GM19463 (cell line): Measurements from ENCODE around the gene LINGO4.
"Not testable (repeated sequence)": the region's sequence is repeated elsewhere in the genome, so short reads cannot be mapped to it uniquely, and the experiment has no call there.

Source experiments
- ATAC-seq: cut with Tn5 transposase; IDR thresholded peaks from one replicate; pipeline ENCODE4 v1.9.1; 2021; ENCODE audit warnings: mild to moderate bottlenecking, moderate library complexity; ENCODE audit not compliant: unreplicated experiment

LINGO4 gene

DNA sequence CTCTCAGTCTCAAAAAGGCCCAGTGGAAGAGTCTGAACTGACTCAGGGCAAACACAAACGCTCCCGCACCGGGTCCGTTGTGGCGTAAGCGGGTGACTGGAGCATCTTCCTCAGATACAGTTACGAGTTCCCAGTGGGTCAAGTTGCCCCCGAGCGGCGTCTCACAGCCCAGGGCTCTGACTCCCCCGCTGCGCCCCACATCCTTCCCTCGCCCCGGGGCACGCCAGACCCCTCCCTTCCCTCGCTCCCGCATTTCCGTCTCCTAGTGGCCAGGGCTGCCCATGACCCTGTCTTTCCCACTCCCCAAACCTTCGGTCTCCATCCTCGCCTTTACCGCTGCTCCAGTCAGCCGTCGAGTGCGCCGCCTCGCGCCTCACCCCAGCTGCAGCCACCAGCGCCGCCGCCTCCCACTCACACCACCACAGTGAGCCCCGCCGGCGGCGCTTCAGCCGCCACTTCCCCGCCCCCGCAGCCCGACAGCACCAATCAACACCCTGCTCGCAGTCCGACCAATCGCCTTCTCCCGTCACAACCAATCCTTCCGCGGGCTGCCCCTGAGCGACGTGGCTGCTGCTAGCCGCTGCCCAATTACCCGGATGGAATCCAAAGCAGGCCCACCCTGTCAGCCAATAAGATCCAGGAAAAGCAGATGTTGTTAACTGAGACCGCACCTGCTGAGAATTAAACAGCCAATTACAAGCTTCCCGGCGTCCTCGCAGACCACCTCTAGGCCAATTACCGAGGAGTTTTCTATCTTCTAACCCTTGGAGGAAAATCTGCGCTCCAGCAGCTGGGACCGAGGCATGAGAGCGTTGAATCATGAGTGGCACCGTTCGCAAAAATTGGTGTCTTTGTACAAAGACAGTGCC is 14.9 kb downstream of the LINGO4 start, which contains the start of gene TDRKH:
TDRKH (minus strand) TSS at position 430 of the 869 bp plus-strand sequence. CDS start 7,478 bp downstream, outside the sequence.
- peak; percentile 96 for ATAC-seq

DNA sequence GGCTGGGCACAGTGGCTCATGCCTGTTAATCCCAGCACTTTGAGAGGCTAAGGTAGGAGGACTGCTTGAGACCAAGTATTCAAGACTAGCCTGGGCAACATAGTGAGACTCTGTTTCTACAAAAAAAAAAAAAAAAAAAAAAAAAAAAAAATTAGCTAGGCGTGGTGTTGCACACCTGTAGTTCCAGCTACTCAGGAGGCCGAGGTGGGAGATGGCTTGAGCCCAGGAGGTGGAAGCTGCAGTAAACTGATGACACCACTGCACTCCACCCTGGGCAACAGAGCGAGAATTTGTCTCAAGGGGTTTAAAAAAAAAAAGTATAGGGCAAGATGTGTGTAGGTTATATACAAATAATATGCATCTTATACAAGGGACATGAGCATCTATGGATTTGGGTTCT is 17.5 kb downstream of the LINGO4 start:
- no peak for ATAC-seq

DNA sequence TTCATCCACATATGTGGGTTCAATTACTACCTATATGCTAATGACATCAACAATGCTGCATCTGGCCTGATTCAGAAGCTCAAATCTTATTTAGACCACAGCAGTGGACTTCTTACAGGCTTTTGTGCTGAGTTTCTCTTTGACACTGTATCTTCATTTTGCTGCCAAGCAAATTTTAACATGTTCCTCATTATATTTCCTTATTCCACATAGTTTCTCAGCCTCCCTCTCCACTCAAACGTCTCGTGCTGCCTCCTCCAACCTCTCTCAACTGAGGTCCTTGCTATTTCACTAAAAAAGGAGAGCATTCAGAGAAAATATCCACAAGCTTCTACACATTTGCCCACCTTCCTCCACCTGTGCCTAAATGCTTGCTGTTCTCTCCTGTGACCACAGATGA is 21.4 kb downstream of the LINGO4 start:
- ATAC-seq, result no peak

DNA sequence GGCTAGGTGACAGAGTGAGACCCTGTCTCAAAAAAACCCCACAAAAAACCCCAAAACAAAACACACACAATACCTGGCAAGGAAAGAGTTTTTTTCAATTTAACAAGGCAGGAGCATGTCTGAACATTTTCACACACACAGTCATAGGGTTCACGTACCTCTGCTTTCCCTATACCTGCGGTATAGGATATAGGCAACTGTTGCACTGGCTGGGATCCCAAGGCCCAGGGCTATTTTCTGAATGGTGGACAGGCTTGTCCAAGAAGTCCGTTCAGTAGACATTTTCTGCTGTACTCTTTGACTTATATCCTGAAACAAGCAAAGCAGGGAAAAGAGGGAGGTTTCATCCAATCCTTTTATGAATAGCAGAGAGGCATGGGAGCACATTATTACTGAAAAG is 22.5 kb downstream of the LINGO4 start:
- ATAC-seq, result no peak

DNA sequence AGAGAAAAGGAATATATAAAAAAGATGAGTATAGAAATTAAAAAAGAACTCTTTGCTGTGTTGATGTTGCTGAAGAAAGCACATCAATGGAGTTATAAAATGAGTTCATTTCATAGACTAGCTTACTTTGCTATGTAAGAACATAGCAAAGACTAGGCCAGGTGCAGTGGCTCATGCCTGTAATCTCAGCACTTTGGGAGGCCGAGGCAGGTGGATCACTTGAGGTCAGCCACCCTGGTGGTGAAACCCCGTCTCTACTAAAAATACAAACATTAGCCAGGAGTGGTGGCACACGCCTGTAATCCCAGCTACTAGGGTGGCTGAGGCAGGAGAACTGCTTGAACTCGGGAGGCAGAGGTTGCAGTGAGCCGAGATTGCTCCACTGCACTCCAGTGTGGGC is 23.2 kb downstream of the LINGO4 start:
- not testable (repeated sequence) for ATAC-seq

DNA sequence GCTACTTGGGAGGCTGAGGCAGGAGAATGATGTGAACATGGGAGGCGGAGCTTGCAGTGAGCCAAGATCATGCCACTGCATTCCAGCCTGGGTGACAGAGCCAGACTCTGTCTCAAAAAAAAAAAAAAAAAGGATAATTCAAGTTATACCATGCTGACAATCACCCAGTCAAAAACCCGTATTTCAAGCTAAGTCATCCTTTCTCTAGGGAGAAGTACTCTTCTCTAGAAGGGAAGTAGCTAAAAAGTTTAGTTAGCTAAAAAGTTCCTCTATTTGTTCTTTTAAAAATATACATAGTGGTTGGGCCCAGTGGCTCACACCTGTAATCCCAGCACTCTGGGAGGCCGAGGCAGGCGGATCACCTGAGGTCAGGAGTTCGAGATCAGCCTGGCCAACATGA is 24.5 kb downstream of the LINGO4 start:
- ATAC-seq, result not testable (repeated sequence)

DNA sequence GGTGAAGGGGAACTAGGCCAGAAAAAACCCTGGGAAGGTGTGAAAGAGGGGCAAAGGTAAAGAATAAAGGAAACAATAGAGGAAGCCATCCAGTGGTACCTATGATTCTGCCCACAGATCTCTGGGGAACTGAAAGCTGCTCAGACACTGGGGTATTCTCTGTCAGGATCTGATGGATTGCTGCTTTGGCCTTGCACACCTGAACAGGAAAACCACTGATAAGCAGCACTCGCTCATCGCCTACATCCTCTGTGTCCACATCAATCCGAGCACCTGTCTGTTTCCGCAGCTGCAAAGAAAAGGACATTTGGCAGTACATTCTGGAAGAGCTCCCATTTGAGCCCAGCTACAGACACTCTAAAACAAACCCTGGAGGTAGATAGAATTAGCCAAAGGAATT is 25.4 kb downstream of the LINGO4 start:
- ATAC-seq, result no peak

DNA sequence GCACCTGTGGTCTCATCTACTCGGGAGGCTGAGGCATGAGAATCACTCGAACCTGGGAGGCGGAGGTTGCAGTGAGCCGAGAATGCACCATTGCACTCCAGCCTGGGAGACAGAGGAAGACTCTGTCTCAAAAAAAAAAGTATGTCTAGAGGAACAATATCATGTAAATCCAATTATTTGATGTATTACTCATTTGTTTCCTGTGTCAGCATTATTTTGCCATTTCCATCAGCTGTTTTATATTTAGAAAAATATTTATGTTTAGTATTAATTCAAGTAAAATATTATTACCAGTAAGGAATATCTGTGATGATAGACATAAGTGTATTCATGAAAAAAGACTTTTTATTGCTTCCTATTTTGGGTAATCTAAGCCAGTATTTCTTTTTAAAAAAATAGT is 27.9 kb downstream of the LINGO4 start:
- no peak for ATAC-seq

DNA sequence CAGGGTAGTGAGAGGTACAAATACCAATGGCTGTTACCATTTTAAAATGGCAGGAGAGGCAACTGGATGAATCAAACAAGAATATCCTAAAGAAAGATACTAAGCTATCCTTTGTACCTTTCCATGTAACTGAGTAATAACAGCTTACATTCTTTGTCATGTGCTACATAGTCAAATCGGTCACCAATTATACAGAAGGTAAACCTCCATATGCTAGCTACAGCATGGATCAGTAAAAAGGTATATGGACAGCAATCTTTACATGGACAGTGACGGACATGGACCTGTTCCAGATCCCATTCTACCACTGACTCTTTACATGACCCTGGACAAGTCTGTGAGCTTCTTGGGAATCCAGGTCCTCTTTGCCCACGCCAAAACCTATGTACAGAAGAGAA is 28.6 kb downstream of the LINGO4 start:
- ATAC-seq, result no peak

DNA sequence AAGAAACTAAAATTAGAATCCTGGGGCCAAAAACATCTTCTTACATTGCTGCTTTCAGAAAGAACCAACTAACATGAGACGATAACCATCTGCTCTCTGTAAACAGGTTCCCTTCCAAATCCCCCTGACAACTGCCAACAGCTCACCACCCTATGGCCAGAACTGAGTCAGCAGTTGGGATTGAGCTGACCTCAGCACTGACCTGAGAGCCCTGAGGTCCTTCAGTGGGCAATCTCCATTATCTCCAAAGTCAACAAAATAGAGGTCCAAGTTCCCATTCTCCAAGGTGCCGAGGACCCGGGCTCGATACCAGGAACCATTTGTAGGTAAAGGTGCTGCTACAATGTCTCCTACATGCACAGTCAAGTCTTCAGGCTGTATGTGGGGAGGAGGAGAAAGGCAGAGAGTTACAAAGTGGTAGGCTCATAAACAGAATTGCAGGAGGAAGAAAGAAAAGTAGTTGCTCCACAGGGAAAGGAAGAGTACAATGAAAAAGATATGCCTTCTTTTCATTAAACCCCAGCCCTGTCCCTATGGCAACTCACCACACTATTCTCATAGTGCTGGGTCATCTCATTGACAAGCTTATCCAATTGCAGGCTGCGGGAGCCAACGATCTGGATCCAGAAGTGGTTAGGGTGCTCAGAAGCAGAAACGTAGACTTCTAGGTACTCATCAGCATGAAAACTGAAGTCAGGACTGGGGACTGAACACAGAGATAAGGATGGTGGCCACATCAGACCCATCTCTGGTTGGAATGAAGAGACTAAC is 29.1 kb downstream of the LINGO4 start:
- no peak for ATAC-seq

DNA sequence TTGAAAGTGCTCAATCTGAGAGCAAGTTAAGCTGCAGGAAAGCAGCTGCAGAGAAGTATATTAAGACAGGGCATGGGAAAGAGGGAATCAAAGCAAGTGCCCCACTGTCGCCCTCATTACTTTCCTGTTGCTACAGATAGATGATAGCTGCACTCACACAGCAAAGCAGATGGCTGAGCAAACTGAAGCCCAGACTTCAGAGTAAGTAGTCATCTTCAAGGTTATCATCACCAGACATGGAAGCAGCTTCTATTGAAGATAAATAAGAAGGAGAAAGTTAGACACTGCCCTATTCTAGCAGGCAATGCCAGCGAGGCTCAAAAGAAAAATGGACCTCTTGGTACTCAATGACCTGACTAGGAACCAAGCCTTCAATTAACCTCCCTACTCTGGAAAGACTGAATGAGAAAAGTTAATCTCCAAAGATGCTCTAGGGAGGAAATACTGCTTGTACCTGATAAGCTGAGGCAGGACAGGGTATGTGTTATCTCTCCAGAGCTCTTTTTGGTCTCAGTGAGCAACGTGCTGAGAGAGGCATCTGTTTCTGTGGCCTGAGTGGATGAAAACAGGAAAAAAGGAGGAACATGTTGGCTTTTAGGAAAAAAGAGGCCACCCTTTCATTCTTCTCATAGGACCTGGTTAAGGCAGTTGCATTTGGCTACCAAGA is 30.8 kb downstream of the LINGO4 start:
- ATAC-seq, result no peak

DNA sequence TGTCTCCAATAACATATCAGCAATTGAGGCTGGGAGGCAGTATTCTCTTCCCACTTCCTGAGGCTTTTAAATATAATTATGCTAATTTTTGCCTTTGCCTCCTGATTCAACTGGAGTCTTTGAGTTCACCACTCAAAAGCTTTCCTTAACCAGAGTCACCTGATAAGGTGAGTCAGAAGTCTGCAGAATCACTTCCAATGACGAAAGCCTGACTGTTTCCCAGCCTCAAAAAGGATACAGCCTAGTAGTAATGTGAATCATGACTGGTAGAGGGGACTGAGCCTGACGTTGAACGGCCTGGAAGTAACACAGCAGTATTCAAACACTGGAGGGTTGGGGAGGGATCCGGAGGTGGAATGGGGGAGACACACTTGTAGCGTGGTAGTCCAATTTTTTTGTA is 31.5 kb downstream of the LINGO4 start:
- ATAC-seq, result no peak

DNA sequence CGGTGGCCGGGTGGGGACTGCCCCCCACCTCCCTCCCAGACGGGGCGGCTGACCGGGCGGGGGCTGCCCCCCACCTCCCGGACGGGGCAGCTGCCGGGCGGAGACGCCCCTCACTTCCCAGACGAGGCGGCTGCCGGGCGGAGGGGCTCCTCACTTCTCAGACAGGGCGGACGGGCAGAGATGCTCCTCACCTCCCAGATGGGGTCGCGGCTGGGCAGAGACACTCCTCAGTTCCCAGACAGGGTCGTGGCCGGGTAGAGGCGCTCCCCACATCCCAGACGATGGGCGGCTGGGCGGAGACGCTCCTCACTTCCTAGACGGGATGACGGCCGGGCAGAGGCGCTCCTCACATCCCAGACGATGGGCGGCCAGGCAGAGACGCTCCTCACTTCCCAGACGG is 35.9 kb downstream of the LINGO4 start:
- ATAC-seq, result not testable (repeated sequence)

DNA sequence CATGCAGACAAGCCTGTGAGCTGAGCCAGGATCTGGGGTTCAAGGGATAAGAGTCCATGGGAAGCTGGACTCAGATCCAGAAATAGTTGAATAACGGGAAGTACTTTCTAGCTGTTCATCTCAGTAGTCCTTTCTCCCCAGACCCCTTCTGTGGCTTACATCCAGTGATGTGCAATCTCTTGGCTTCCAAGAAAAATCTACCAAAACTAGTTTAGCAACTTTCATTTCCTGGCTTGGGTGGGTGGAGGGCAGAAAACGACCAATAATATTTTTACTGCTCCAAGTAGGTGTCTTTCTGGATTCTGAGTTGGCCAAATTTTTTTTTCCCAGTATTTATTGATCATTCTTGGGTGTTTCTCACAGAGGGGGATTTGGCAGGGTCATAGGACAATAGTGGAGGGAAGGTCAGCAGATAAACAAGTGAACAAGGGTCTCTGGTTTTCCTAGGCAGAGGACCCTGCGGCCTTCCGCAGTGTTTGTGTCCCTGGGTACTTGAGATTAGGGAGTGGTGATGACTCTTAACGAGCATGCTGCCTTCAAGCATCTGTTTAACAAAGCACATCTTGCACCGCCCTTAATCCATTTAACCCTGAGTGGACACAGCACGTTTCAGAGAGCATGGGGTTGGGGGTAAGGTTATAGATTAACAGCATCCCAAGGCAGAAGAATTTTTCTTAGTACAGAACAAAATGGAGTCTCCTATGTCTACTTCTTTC is 36.7 kb downstream of the LINGO4 start:
- not testable (repeated sequence) for ATAC-seq

DNA sequence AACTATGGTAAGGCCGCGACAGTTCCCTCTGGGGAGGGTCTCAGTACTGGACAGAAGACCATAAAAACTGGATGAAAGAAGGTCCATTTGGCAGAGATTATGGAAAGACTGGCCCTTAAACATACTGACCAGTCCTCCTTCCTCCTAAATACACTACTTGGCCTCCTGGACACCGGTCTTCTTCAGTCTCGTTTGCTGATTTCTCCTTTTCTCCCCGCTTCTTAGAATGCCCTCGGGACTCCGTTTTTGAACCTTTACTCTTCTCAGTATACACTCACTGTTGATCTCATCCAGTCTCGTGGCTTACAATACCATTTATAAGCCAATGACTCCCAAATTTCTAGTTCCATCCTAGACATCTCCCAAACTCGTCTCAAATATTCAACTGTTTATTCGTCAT is 41.2 kb downstream of the LINGO4 start:
- no peak for ATAC-seq

DNA sequence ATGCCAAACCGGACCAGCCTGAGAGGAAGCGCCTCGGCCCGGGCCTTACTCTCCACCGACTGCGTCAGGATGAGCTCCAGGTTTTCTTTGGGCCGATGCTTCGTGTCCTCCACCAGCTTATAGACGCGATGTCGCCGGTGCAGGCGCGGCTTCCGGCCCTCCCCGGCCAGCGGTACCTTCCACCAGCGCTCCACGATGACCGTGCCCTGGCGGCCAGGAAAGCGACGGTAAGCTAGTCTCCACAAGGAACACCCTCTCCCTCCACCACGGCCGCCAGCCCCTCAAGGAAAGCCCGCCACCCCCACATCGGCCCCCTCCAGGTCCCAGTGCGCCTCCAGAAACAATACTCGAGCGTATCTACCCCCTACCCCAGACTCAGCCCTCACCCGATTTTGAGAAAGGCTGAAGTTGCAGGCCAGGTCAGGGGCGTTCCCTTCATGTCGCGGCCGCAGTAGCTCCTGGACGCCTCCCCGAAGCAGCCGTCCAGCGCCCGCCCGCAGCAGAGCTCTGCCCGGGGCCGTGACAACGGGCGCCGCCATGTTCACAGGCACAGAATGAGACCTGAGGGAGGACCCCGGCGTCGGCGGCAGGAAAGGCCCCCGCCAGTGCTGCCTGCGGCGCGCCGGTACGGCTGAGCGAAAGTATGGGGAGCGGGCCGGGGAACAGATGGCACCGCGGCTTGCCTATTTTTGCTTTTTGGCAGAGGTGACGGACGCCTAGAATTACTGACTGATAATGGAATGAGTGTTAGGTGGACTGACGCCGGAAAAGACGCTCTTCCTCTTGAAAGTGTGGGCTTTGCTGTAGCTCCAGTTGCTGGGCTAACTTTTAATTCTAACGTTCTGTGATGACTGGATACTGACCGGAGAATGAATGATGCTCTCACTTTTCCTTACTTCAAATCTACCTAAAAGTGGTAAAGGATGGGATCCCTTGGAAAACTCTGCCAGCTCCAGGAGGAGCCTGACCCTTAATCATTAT is 42.0 kb downstream of the LINGO4 start, which contains the start of gene MRPL9:
MRPL9 (minus strand) TSS at position 556 of the 981 bp plus-strand sequence; CDS start at position 539, 17 bp downstream.
- ATAC-seq, result peak; percentile 97

DNA sequence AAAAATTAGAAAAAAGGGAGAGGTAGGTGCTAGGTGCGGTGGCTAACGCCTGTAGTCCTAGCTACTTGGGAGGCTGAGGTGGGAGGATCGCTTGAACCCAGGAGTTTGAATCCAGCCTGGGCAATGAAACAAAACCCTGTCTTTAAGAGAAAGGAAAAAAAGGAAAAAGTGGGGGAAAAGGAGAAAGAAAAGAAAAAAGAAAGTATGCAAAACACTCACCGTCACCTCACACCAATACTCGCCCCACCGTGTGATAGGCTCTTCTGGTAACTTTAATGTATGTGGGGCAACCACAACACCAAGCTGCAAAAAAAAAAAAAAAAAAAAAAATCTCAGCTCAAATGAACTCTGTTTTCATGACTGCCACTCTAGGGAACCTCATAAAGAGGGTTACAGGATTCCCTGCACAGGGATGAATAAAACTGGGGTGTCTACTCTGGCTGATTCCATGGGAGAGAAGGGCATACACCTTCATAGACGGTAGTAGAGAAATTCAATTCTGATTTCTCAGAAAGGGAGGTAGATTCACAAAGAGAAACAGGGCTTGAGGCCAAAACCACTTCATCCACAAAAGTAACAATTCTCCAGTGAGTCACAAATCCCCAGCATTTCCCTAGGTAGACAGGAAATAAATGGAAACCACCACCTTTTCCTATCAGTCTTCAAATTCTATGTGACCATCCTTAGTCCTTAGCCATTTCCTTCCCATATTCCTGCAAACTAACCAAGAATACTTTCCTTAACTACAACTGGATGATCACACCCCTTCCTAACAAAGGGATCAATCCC is 44.4 kb downstream of the LINGO4 start:
- ATAC-seq, result no peak

DNA sequence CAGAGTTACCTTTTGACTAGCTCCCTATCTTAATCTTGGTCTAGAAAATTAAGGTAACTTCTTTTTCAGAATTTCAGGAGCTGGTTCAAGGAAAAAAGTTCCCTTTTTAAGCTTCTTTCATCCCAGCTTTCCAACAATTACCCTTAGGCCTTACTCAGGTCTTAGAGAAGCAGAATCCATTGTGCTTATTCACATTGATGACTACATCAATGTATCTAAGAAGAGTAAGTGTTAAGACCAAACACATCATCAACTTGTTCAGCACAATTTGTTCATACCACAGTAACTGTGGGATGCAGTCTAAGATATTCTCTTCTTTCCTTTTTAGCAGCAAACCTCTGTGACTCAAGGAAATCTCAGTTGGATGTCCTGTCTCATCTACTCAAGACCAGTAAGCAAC is 46.0 kb downstream of the LINGO4 start:
- no peak for ATAC-seq

DNA sequence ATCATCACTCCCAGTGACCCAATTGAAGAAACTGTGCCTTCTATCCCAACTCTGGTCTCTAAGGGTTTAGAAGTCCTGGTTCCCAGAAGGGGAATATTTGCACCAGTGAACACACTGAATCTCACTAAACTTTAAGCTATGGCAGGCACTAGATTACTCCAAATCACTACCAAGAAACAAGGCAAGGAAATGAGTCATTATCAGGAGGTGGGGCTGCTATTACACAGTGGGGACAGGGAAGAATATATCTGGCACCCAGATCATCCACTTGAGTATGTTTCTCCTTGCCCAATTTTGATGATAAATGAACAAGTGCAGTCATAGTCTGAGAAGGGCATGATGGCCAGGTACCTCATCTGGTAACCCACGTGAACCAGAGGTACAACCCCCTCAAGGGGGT is 48.9 kb downstream of the LINGO4 start:
- ATAC-seq, result no peak
